ENCODE measurements around the gene NAIF1.

Gene NAIF1

GRCh38 chr9:128102196-128102595, 35.1 kb upstream of the NAIF1 start:
- no peak for DNase-seq

GRCh38 chr9:128101690-128102089, 34.6 kb upstream of the NAIF1 start:
- DNase-seq, result no peak

GRCh38 chr9:128101231-128101661, 34.1 kb upstream of the NAIF1 start:
- no peak for DNase-seq

GRCh38 chr9:128100581-128100980, 33.5 kb upstream of the NAIF1 start:
- no peak for DNase-seq

GRCh38 chr9:128099932-128100491, 32.9 kb upstream of the NAIF1 start:
- no peak for DNase-seq

GRCh38 chr9:128099231-128099931, 32.3 kb upstream of the NAIF1 start:
- DNase-seq, result no peak

GRCh38 chr9:128098297-128099230, 31.4 kb upstream of the NAIF1 start:
- DNase-seq, result peak; percentile 77 to 81

- no peak for DNase-seq
These were observed 30.6 kb upstream of the NAIF1 start for GRCh38 chr9:128097543-128098296.

GRCh38 chr9:128096616-128097536, 29.8 kb upstream of the NAIF1 start:
- no peak for DNase-seq

- DNase-seq, result no peak
These were observed 27.9 kb upstream of the NAIF1 start for GRCh38 chr9:128094950-128095544.

- peak; percentile 88 to 94 for DNase-seq
These were observed 27.2 kb upstream of the NAIF1 start for GRCh38 chr9:128094166-128094949.

GRCh38 chr9:128093011-128093410, 25.9 kb upstream of the NAIF1 start:
- no peak for DNase-seq

- DNase-seq, result no peak
These were observed 25.3 kb upstream of the NAIF1 start for GRCh38 chr9:128092199-128092977.

GRCh38 chr9:128091571-128091970, 24.5 kb upstream of the NAIF1 start:
- no peak for DNase-seq

GRCh38 chr9:128091144-128091543, 24.0 kb upstream of the NAIF1 start:
- no peak for DNase-seq

GRCh38 chr9:128089299-128089698, 22.2 kb upstream of the NAIF1 start:
- DNase-seq, result no peak

GRCh38 chr9:128088253-128088945, 21.3 kb upstream of the NAIF1 start:
- no peak for DNase-seq

GRCh38 chr9:128087262-128087661, 20.1 kb upstream of the NAIF1 start:
- DNase-seq, result no peak

GRCh38 chr9:128085943-128086342, 18.8 kb upstream of the NAIF1 start:
- no peak for DNase-seq
